Activated effector memory CD4-positive, alpha-beta T cell treated with anti-CD3 and anti-CD28 coated beads, Interleukin-2, amount 50 U/mL, for 16 hours (primary cell): ENCODE data around the gene ARL4D.

Experiments used
- DNase-seq: peaks from one replicate; pipeline ENCODE4 v3.0.0-alpha.2; 2020

The ARL4D gene

GRCh38 chr17:43430936-43431713 is 32.3 kb downstream of the ARL4D start:
- DNase-seq: no peak

- no peak for DNase-seq
These were observed 33.1 kb downstream of the ARL4D start for GRCh38 chr17:43431714-43432523.

GRCh38 chr17:43434902-43435319 is 36.1 kb downstream of the ARL4D start:
- DNase-seq: no peak

DNA sequence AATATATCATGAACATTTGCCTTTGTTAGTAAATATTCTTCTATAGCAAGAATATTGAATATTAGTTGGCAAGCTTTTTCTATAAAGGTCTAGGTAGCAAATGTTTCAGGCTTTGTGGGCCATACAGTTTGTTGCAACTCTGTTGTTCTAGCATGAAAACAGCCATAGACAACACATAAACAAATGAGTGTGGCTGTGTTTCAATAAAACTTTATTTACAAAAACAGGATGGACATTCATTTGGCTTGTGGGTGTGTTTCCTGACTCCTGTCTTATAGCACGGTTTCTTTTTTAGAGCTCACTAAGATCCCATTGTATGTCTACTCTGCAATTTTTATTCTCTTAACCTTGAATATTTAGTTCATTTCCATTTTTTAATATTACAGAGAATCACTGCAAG is 39.0 kb downstream of the ARL4D start:
- no peak for DNase-seq

DNA sequence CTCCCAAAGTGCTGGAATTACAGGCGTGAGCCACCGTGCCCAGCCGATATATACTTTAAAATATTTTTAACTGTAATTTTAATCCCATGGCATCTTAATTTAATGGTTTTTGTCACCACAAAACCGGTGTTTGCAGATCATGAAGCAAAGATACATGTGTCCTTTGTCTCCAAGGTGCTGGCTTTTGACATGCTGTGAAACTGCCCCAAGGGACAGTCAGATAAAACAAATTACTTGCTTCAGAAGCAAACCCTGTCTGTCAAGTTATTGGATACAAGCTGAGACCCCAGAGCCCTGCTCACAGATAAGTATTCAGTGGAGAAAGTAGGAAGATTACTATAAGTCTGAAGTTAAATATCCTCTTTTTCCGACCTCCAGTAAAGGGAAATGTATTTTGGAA is 39.8 kb downstream of the ARL4D start:
- DNase-seq: no peak

GRCh38 chr17:43439041-43439440 is 40.2 kb downstream of the ARL4D start:
- no peak for DNase-seq

DNA sequence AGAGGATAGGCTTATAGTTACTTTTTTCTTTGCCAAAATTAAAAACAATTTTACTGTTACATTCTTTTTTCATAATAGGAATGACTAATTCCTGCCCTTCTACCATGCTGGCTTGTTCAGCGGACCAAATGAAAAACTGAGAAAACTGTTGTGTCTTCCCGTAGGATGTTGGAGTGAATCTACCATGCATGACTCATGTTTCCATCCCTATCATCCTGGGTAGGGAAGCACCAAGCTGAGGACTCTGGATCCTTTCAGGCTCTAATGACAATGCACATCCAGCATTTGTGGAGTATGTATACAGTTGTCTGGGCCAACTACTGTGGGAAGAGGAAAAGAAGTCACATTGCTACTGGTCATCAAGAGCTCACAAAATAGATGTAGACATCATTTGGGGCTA is 43.9 kb downstream of the ARL4D start:
- DNase-seq: no peak

- no peak for DNase-seq
These were observed 44.6 kb downstream of the ARL4D start for GRCh38 chr17:43443381-43443780.

- no peak for DNase-seq
These were observed 45.6 kb downstream of the ARL4D start for GRCh38 chr17:43444223-43445008.

- DNase-seq: no peak
These were observed 46.3 kb downstream of the ARL4D start for GRCh38 chr17:43445009-43445589.

DNA sequence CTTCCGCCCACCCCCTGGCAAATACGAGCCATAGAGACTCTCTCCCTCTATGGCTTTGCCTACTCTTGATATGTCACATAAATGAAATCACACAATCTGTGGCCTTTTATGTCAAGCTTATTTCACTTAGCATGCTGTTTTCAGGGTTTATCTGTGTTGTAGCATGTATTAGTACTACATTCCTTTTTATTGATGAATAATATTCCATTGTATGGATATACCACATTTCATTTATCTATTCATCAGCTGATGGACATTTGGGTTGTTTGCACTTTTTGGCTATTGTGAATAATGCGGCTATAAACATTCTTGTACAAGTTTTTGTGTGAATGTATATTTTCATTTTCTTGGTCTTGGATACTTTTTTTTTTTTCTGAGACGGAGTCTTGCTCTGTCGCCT is 48.0 kb downstream of the ARL4D start:
- DNase-seq: no peak

GRCh38 chr17:43448720-43449469 is 50.1 kb downstream of the ARL4D start:
- no peak for DNase-seq

- no peak for DNase-seq
These were observed 50.9 kb downstream of the ARL4D start for GRCh38 chr17:43449470-43450248.
